ENCODE results near the gene GDPD4.

The GDPD4 gene

GRCh38 chr11:77301510-77301909, at the start of gene GDPD4:
Gene GDPD4, minus strand, starts transcription at chr11:77301686. Its CDS starts 16,549 bp downstream, at chr11:77285137.
- Histone ChIP-seq H3K9ac (no peak within 1 kb of the TSS), H3K4me1 (ENCODE audit: low read depth, poor library complexity, severe bottlenecking) (no peaks in the 10 kb centered on the region), H3K4me3 (IDR thresholded peaks at IDR 0.05; ENCODE audit: insufficient read depth, low read depth, low read length) (no peak within 1 kb of the TSS), H3K79me2 (ENCODE audit: insufficient read depth, low read depth) (no peaks in the 10 kb centered on the region), H2AFZ (ENCODE audit: low read depth) (no peak within 1 kb of the TSS), H3K27ac (no peak within 1 kb of the TSS), H4K20me1 (ENCODE audit: insufficient read depth) (no peaks in the 10 kb centered on the region), H3K36me3 (ENCODE audit: insufficient read depth) (no peaks in the 10 kb centered on the region; the same call in 1 of the 2 replicates), H3K27me3 (ENCODE audit: insufficient read depth, low read depth) (no peaks in the 10 kb centered on the region), H3K4me2 (no peak within 1 kb of the TSS)
- no peak for TF ChIP-seq CTCF (conservative IDR thresholded peaks at IDR 0.05; ENCODE audit: low read depth, low read length)

- Histone ChIP-seq H3K79me2 (ENCODE audit: insufficient read depth, low read depth) (no peaks in the 10 kb centered on the region), H2AFZ (ENCODE audit: low read depth) (no peak overlapping the region), H3K36me3 (ENCODE audit: insufficient read depth) (no peaks in the 10 kb centered on the region), H3K9ac (no peak overlapping the region), H3K27me3 (ENCODE audit: insufficient read depth, low read depth) (no peaks in the 10 kb centered on the region), H3K4me2 (no peak overlapping the region), H4K20me1 (ENCODE audit: insufficient read depth) (no peaks in the 10 kb centered on the region), H3K27ac (no peak overlapping the region), H3K4me1 (ENCODE audit: low read depth, poor library complexity, severe bottlenecking) (no peaks in the 10 kb centered on the region), H3K4me3 (IDR thresholded peaks at IDR 0.05; ENCODE audit: insufficient read depth, low read depth, low read length) (no peak overlapping the region)
- TF ChIP-seq CTCF (conservative IDR thresholded peaks at IDR 0.05; ENCODE audit: low read depth, low read length): no peak
Observed at GRCh38 chr11:77347948-77348347, 46.5 kb upstream of the GDPD4 start.

- no peak for TF ChIP-seq CTCF (conservative IDR thresholded peaks at IDR 0.05; ENCODE audit: low read depth, low read length)
- H3K4me3 ChIP-seq (IDR thresholded peaks at IDR 0.05; ENCODE audit: insufficient read depth, low read depth, low read length): no peak overlapping the region
- no peak overlapping the region for H3K9ac ChIP-seq
- H3K27ac ChIP-seq: no peak overlapping the region
- H3K4me1 ChIP-seq (ENCODE audit: low read depth, poor library complexity, severe bottlenecking): no peaks in the 10 kb centered on the region
- H2AFZ ChIP-seq (ENCODE audit: low read depth): no peak overlapping the region
- no peaks in the 10 kb centered on the region for H3K27me3 ChIP-seq (ENCODE audit: insufficient read depth, low read depth)
- H4K20me1 ChIP-seq (ENCODE audit: insufficient read depth): no peaks in the 10 kb centered on the region
- no peaks in the 10 kb centered on the region for H3K79me2 ChIP-seq (ENCODE audit: insufficient read depth, low read depth)
- no peaks in the 10 kb centered on the region for H3K36me3 ChIP-seq (ENCODE audit: insufficient read depth)
- H3K4me2 ChIP-seq: no peak overlapping the region
Observed at GRCh38 chr11:77346906-77347603, 45.6 kb upstream of the GDPD4 start.

- Histone ChIP-seq H3K27ac (no peak overlapping the region), H3K4me3 (IDR thresholded peaks at IDR 0.05; ENCODE audit: insufficient read depth, low read depth, low read length) (no peak overlapping the region), H3K9ac (no peak overlapping the region), H3K4me1 (ENCODE audit: low read depth, poor library complexity, severe bottlenecking) (no peaks in the 10 kb centered on the region), H2AFZ (ENCODE audit: low read depth) (no peak overlapping the region), H3K79me2 (ENCODE audit: insufficient read depth, low read depth) (no peaks in the 10 kb centered on the region), H3K27me3 (ENCODE audit: insufficient read depth, low read depth) (no peaks in the 10 kb centered on the region), H3K4me2 (no peak overlapping the region), H3K36me3 (ENCODE audit: insufficient read depth) (no peaks in the 10 kb centered on the region), H4K20me1 (ENCODE audit: insufficient read depth) (no peaks in the 10 kb centered on the region)
- TF ChIP-seq CTCF (conservative IDR thresholded peaks at IDR 0.05; ENCODE audit: low read depth, low read length): no peak
Observed at GRCh38 chr11:77345621-77346020, 44.1 kb upstream of the GDPD4 start.

Data from KMS-11 (cell line).